Hematopoietic multipotent progenitor cell treated with erythropoietin and hydrocortisone succinate and interleukin-3 and kit ligand, for 17 days (in vitro differentiated cells): ENCODE results near the gene BLMH.

Experiments
- DNase-seq: peaks from one replicate; pipeline ENCODE4 v3.0.0-alpha.2; 2015; ENCODE audit warnings: low spot score

Gene BLMH

DNA sequence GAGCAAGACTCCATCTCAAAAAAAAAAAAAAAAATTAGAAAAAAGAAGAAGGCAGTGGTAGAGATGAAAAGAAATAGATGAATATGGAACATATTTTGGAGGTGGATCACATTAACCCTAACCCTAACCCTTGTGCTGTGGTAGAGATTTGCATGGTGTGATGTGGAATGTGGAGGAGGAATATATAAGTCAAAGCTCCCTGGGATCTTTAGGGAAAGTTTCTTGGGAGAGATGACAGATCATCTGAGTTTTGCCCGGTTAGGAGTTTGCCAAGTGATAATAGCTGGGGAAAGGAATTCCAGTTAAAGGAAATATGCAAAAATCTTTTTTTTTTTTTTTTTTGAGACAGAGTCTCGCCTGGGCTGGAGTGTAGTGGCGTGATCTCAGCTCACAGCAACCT lies 13.0 kb upstream of the BLMH start:
- no peak for DNase-seq

DNA sequence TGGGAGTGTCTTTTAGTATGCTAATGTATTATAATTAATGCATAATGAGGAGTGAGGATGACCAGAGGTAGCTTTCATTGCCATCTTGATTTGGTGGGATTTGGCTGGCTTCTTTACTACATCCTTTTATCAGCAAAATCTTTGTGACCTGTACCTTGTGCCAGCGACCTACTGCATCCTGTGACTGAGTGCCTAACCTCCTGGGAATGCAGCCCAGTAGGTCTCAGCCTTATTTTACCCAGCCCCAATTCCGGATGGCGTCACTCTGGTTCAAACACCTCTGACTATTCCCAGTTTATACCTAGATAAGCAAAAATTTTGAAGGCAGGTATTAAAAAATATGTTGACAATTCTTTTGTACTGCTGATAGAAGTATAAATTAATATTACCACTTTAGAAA lies 10.5 kb upstream of the BLMH start:
- no peak for DNase-seq

DNA sequence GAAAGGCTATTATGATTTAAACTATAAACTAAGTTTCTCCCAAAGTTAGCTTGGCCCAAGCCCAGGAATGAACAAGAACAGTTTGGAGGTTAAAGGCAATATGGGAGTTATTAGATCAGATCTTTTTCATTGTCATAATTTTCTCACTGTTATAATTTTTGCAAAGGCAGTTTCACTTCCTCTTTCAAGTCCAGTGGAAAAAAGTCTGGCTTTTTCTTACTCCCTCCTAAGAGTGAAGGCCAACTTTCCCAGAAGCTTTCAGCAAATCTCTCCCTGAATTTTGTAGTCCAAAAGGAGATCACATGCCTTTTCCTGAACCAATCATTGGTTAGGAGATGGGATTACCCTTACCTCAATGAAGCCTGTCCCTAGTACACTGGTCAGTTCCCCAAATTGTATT lies 9.1 kb upstream of the BLMH start:
- no peak for DNase-seq

DNA sequence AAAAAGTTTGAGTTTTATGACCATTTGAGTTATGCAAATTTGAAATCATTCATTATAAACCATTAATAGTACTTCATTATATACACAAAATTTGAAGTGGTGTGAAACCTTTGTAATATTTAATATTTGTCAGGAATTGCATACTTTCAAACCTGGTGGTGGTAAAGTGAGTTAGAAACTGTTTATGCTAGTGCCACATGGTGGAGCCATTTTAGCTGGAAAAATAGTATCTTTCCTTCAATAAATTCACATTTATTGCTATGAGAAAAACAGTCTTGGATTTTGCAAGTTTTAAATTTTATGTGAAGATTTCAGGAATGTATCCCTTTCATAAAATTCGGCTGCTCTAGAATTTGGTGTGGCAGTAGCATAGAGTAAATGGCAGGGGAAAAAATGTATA lies 7.3 kb upstream of the BLMH start:
- no peak for DNase-seq

DNA sequence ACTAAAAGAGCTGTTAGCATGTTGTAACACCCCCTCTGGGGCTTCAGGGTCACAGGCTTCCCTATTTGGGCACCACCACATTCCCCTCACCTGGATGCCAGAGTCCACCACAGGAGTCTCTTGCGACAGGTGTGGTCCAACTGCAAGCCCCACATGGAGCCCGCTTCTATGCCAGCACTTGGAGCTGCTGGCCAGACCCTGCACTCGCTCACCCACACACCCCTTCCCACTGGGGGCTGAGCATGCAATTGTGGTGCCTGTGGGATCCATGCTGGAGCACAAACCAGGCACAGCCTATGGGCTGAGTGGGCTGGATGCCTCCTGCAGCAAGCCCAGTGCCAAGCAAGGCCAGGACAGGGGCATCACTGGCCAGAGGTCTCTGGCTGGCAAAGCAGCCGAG lies 6.0 kb upstream of the BLMH start:
- no peak for DNase-seq

DNA sequence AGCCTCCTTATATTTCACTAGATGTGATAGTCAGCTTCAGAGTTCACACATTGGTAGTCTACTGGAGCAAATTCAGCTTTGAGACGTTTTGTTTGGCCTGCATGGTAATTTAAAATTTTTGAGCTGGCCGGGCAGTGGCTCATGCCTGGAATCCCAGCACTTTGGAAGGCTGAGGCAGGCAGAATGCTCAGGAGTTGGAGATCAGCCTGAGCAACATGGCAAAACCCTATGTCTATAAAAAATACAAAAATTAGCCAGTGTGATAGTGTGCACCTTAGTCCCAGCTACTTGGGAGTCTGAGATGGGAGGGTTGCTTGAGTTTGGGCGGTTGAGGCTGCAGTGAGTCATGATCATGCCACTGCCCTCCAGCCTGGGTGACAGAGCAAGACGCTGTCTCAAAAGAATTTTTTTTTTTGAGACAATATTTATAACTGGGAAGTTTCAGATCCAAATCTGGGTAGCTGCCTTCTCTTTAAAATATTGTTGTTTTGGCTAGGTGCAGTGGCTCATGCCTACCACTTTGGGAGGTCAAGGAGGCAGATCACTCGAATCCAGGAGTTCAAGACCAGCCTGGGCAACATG lies 4.8 kb upstream of the BLMH start:
- no peak for DNase-seq

DNA sequence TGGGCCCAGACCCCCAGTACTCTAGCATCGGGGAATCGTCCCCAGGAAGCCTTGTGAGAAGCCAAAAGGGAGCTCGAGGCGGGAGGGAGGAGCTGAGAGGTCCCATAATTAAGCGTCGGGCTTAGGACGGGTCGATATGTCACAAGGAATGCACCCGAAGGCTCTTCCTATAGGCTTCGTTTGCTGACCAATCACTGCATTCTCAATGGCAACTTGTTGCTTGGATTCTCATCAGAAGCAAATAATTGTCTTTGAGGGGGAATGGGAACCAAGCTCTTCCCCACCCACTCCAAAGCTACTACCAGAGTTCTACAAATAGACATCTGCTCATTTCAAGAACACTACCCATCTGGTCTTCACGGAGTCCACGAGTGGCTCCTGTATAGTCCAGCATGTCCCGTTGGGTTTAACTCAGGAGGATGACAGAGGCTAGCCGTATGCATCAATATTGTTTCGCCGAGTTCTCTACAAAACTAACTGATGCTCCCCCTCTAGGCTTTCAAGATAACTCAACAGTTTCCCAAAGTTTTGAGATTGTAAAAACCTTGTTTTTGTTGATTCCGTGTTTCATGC lies 628 bp upstream of the BLMH start:
- DNase-seq: no peak

DNA sequence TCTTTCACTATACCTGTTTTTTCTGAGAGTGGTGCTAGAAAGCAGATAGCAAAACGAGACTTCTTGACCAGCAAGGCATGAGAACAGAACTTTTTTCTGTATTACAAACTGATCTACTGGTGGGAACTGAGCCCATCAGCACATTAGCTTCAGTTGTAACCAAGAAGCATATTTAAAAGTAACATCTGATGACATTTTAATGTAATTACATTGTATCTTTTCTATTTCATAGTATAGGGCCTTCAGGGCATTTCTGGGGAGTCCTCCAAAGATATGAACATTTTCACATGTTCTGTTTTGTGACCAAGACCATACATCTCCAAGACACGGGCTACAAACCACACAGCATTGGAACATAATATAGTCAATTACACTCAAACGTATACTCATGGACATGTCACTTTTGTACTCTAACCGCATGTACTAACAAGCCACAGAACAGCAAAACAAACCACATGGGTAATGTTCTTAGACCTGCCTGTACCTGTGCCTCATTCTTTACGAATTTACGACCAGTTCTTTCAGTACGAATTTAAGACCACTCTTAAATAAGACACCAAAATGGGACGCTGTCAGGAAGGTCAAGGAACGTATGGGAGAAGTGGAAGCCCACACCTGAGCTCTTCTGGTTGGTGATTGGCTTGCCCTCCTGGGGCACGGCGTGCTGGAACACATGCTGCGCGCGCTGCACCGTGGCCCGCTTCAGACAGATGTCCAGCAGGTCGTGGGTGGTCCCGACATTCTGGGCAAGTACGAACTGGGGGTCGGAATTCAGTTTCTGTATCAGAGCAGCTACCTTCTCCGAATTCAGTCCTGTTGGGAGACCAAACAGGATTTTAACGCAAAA lies 825 bp downstream of the BLMH start:
- no peak for DNase-seq

DNA sequence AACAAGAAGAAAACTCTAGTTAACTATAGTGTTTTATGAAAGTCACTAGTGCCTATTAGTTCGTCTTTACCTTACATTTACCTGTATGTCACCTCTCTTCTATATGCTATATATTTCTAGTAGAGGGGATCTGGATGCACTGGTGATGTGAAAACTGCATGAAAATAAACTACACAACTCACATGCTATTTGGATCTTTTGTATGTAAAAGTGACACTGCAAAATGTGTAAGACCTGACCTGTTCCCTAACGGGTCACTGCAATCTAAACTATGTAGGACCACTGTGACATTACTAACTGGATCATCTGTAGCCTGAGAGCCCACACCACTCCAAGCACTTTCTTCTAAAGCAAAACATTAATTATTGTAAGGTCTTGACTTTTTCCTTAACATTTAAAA lies 1.7 kb downstream of the BLMH start:
- no peak for DNase-seq

DNA sequence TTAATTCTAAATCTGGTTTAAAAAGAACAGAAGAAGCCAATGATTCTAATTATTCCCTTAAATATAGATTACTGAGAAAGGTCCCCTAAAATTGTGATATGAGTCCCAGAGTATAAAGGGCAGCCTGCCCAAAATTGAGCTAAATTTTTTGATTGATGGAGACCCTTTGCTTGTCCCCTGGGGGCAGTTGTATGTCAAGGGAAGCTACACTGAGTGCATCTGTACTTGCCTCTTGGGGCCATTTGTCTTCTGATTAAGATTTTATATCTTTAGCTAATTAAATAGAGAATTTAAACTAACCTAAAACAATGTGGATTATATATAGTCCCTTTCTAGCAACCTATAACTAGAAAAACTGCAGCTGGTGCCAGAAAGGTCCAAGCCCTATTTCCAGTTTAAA lies 12.6 kb downstream of the BLMH start:
- no peak for DNase-seq

DNA sequence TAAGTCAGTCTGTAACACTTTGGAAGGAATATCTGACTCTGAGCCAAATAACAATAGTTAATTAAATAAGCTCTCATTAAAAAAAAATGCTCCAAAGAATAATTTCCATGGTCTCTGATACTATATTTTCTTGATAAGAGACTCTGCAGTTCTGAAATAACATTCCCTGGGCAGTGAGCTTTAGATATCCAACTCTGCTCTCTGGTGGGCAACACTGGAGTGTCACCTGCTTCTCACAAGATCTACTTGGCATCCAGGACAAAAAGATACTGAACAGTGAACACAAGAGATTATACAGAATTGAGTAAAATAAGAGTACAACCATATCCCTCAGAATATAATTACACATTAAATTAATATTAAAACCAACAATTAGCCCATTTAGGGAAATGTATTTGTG lies 13.7 kb downstream of the BLMH start:
- DNase-seq: peak; percentile 27

DNA sequence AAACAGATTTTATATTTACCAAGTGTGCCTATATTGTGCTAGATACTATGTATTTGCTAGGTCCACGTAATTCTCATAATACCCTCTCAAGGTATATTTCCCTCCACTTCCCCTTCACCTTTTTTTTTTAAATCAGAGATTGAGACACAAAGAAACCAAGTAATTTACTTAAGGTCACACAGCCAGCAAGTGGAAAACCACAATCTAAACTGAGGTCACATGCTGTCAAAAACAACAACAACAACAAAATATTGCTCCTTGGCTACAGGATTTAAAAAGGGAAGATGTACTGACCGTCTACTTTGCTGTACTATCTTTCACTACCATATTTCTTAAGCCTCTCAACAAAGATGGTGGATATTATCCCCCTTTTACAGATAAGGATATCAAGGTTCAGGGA lies 15.8 kb downstream of the BLMH start:
- DNase-seq: no peak

DNA sequence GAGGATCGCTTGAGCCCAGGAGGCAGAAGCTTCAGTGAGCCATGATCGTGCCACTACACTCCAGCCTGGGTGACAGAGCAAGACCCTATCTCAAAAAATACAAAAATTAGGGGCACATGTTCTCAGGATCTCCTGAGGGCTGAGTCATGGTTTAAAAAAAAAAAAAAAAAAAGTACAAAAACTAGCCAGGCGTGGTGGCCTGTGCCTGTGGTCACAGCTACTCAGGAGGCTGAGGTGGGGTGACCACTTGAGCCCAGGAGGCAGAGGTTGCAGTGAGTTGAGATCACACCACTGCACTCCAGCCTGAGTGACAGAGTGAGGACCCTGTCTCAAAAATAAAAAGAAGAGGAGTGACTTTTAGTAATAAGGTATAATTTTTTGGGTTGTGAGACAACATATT lies 16.9 kb downstream of the BLMH start:
- no peak for DNase-seq

DNA sequence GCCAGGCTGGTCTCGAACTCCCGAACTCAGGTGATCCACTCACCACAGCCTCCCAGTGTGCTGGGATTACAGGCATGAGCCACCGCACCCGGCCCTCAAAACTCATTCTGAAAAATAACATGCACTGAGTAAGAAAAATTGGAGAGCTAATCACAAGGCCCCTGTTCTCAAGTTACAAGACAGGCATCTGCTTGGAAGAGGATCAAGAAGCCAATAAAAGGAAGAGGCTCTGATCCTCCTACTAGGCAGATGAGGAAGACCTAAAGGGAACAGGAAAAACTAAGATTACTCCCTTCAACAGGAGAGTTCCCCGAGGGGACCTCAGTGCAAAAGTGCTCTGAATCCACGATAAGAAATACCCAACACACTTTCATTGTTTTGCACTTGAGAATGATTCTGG lies 18.4 kb downstream of the BLMH start:
- no peak for DNase-seq

DNA sequence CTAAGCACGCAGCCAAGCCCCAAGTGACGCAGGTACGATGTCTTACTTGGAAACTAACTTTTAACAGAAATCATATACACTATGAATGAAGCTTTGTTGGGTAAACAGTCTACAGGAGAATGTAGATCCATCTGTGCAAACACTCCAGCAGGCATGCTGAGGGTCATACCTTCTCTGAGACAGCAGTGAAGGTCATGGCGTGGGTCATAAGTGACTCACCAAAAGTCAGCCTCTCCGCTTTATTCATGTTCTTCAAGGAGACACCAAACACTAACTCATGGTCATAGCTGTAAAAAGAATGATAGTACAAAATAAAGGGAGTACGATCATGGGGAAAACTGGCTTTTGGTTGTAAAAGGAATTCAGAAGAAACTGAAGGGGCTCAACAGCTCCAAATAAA lies 20.6 kb downstream of the BLMH start:
- no peak for DNase-seq

DNA sequence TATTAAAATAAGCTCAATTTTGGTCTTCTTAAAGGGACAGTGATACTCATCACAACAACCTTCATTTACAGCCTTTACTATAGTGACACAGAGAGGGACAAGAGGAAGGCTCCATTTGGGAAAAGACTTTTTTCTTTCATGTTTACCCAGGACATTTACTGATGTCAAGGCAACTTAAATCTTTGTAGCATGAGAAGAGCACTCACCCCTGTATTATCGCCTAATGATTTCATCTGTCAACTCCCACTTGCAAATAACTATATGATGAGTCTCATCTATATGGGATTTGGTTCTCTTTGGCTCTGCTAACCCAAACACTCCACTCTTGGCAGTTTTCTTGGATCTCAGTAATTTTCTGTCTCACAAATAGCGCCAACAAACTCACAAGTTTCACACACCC lies 24.1 kb downstream of the BLMH start:
- no peak for DNase-seq

DNA sequence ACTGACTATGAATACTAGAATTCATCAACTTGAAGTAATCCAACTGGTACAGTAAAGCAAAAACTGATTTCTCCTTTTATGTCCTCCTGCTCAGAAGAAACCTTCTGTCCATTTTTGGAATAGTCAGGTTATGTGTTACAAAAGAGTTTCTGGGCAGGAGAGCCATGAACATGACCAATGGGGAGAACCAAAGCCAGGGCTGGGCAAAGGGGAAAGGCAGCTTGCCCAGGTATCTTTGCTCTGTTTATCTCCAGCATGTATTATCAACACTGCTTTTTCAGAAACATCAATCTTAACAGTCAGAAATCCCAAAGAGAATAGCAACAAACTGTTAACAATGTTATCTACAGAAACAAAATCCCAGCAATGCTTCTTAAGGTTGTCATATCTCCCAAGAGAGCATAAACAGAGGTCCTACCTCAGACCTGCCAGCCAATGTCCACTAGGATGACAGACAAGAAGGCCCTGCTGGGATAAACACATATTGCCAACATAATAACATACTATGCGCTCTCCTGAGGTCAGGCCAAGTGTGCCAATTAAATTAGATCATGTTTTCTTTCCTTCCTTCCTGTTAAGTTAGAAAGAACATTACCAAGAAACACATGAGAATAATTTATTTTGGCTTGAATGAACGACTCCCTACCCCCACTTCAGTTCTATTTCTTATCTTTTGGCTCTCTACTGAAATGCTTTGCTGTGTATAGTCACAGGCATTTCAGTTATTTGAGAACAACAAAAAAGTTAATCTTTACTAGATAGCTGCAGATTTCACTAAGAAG lies 28.0 kb downstream of the BLMH start:
- DNase-seq: no peak

DNA sequence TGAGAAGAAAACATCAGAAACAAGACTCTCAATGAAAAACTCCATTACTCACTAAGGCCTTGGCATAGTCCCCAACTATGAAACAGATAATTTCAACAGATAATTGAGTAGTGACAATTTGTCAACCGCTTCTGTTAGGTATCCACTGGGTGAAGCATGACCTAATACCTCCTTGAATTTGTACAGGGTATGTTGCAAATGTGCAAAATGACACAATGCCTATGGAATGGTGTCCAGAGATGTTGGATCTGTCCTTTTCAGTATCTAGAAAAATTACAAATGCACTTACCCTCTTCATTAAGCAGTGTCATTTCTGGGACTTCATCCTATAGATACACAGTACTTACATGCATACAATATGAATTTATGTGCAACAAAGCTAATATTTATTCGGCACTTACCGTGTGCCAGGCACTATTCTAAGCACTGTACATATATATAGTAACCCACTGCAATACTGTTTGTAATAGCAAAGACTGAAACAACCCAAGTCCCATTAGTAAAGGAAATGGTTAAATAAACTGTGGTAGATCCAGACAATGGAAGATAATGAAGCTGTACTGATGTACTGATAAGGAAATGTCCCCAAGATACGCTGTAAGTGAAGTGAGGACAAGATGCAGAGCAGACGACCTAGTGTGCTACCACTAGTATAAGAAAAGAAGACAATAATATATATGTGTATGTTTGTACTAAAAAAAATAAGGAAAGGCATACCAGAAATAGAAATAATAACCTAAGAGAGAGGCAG lies 34.8 kb downstream of the BLMH start:
- DNase-seq: no peak

DNA sequence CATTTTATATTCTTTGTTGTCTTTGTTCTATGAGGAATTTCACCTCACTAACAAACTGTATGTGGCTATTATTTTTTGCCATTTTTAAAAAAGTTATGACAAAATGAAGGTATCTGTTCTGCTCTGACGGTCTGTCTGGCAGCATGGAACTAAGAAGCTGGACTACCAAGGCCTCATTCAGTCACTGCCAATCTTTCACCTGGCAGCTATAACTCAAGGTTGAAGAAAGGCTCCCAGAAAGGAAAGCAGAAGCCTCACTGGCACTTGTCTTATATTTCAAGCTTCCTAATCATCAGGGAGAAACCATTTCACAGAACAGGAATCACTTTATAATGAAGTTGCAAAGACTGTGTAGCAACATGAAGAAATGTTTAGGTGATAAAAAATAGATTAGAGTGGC lies 37.6 kb downstream of the BLMH start:
- no peak for DNase-seq

DNA sequence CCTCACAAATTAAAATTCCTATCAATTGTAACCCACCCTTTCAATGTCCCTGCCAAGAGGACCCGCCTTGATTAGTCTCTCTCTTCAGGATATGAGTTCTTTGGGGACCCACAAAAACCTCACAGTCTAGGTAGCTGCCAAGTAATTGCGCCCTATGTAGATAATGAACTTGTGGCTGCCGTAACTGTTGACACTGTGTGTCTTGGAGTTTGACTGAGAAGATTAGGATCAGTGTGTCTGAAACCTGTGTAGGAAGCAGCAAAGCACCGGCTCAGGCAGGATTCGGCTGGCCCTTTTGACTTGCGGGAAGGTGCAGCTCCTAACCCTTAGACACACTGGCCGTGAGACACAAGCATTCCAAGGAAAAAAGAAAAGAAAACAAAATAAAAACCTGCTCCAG lies 38.4 kb downstream of the BLMH start:
- no peak for DNase-seq

DNA sequence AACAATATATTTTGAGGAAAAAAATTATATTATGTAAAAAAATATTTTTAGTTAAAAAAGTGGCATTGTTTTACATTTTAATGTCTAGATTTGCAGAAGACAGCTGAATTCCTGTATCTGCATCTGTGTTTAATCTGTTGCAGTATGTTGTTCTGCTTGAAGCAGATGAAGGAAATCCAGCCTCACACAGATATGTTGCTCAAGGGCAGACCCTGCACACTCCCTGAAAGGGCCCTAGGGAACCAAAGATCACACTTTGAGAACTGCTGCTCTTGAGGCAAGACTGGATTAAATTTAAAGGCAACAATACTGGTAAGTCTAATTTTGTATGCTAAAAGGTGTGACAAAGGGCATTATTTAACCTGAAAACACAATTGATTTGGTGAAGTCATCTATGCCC lies 39.8 kb downstream of the BLMH start:
- no peak for DNase-seq

DNA sequence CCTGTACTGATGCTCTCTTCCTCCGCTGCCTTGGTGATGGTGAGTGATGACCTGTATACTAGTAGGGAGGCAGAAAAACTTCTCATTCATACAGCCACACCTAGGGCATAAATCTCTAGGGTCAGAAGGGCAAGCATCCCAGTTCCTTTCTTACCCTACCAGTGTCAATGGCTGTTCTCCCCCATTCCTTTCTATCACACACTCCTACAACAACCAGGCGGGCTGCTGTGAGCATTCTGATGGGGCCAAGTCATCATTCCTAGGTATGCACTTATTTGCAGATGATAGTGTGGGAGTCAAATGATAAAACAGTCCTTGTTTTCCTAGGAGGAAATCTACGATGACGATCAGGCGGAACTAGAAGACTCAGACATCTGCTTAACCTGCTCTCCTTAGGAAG lies 42.3 kb downstream of the BLMH start:
- DNase-seq: no peak
